Lung (tissue), 12 donors: ENCODE data around the gene KLF16. TPM values are rescaled to one million over a fixed set of nuclear protein-coding genes. Genes with fewer than 3 reads are reported as not detected.

Experiments used
- ATAC-seq: fragments of 200-7000 bp; cut with Tn5 transposase; one replicate; pipeline ENCODE4 v1.9.1; 2020; ENCODE audit warnings: moderate number of reproducible peaks; ENCODE audit not compliant: insufficient read depth, low FRiP score
- DNase-seq, 3 donors: peaks; one replicate each; pipeline ENCODE4 v3.0.0-alpha.2; 2013 to 2017
- H3K27ac ChIP-seq, 2 donors: one replicate each; pipeline ENCODE4 v1.5.1; 2013; ENCODE audit warnings: mild to moderate bottlenecking in 2 of 2, moderate library complexity in 2 of 2, control low read depth in 1 of 2, inconsistent platforms in 1 of 2, low read depth in 1 of 2, low read length in 1 of 2
- H3K27me3 ChIP-seq, 3 donors: one replicate each; pipeline ENCODE4 v1.5.1; 2013; ENCODE audit warnings: low read length in 2 of 3; ENCODE audit not compliant: control insufficient read depth in 3 of 3, insufficient read depth in 3 of 3
- H3K36me3 ChIP-seq, 4 donors: one replicate each; pipeline ENCODE4 v1.5.1; 2013; ENCODE audit warnings: low read length in 4 of 4, mild to moderate bottlenecking in 1 of 4, moderate library complexity in 1 of 4; ENCODE audit not compliant: control insufficient read depth in 4 of 4, insufficient read depth in 4 of 4
- H3K4me1 ChIP-seq, 5 donors: one replicate each; pipeline ENCODE4 v1.5.1; 2013; ENCODE audit warnings: low read length in 5 of 5, mild to moderate bottlenecking in 2 of 5, moderate library complexity in 1 of 5; ENCODE audit not compliant: control insufficient read depth in 5 of 5, insufficient read depth in 5 of 5
- H3K4me3 ChIP-seq: one replicate; pipeline ENCODE4 v1.5.1; 2013; ENCODE audit warnings: mild to moderate bottlenecking, control low read depth, moderate library complexity
- H3K9ac ChIP-seq, 2 donors: one replicate each; pipeline ENCODE4 v1.5.1; 2013; ENCODE audit warnings: low read length in 2 of 2, control low read depth in 1 of 2; ENCODE audit not compliant: insufficient read depth in 1 of 2
- H3K9me3 ChIP-seq, 4 donors: one replicate each; pipeline ENCODE4 v1.5.1; 2013; ENCODE audit warnings: low read length in 3 of 4, mild to moderate bottlenecking in 1 of 4, moderate library complexity in 1 of 4; ENCODE audit not compliant: control insufficient read depth in 4 of 4, insufficient read depth in 3 of 4
- WGBS, 2 donors: extraction: QIAGEN DNeasy Blood & Tissue Kit; methylation state at CpG; one replicate each; pipeline ENCODE4 v1.1.7; 2013; 5-methylcytosine and 5-hydroxymethylcytosine counted together
- polyA plus RNA-seq, 2 donors: library from polyadenylated mRNA; stranded (reverse); fragments of 200-250 nt; gene quantifications; one replicate each; pipeline ENCODE4 v1.2.1, GENCODE V29; 2013
- total RNA-seq, 2 donors: library from RNA; depleted of rRNA in 1 of 2; stranded (reverse); fragments of >200 nt in 1 of 2; gene quantifications; one replicate each; pipeline ENCODE4 v1.2.1, GENCODE V29; 2014 to 2021
- TF ChIP-seq, protein P1 (sequence below): IDR thresholded peaks from 2 replicates; pipeline ENCODE4 v1.5.1; 2012; ENCODE audit warnings: mild to moderate bottlenecking; ENCODE audit errors: control extremely low read depth, extremely low read depth
- donor health status: control.
- donor health status: control.
- donor health status: Bipolar disorder and iron deficiency.
- donor health status: healthy.
- donor health status: DM: yes; HTN: yes; CAD: no.

The KLF16 gene
- total and polyA plus RNA-seq, 4 donors: 3.3 to 25.6 (median 15.8) TPM

DNA sequence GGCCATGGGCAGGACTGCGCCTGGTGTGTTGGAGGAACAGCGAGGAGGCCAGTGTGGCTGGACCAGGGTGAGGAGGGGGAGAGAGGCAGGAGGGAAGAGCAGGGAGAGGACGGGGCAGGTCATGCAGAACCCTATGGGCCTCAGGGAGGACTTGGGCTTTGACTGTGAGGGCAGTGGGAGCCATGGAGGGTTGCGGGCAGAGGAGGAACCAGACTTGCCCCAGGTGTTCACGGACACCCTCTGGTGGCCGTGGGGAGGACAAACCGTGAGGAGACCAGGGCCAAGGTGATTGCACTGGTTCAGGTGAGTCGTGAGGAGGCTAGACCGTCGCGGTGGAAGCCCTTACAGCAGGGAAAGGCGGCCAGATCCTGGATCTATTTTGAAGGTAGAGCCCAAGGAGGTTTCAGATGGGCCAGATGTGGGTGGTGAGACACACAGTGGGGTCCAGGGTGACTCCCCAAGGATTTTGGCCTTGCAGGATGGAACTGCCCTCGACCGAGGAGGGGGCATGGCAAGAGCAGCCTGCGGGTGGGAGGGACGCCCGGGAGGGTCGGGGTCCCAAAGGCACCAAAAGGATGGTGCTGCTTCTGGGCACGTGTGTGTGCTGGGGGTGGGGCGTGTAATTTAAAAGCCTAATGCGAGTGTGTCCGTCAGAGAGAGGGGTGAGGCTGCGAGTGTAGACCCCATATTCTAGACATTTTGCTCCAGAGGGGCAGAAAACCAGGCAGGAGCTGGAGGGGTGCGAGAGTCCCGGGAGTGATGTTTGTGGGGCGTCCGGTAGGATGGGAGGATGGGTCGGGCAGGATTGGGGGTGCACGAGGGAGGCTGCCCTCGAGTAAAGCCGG, 12.3 kb downstream of the KLF16 start:
- ATAC-seq: no peak

DNA sequence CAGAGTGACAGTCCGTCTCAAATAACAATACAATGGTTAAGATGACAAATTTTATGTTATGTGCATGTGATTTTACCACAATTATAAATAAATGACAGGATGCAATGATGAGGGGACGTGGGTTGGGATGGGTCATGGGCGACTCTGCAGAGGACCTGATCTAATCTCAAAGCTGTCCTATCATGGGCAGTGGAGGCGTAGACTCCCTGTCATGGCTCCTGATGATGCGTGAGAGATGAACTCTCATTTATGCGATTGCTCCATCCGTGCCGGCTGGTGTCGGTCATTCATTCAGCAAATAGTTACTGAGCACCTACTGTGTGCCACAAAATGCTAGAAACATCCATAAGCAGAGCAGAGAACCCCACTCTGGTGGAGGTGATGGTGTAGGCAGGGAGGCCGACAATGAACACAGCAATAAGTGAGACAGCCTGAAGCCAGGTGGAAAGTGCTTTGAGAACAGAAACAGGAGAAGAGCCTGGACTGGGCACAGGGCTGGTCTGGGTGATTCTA, 13.4 kb downstream of the KLF16 start:
- peaks cover 8 to 49% (median 23%) of the 10 kb centered on the region in 5 donors for H3K4me1 ChIP-seq
- H3K27me3 ChIP-seq: no peaks in the 10 kb centered on the region
- H3K9ac ChIP-seq: no peak overlapping the region
- no peak for ATAC-seq
- H3K9me3 ChIP-seq: no peaks in the 10 kb centered on the region
- no peak overlapping the region for H3K27ac ChIP-seq
- 83 to 91% methylated on average over 10 of the region's 10 CpGs for WGBS, 2 donors
- DNase-seq: no peak
- H3K36me3 ChIP-seq: peaks cover 0 to 9% (median 1%) of the 10 kb centered on the region in 4 donors
- TF ChIP-seq, protein P1, sequence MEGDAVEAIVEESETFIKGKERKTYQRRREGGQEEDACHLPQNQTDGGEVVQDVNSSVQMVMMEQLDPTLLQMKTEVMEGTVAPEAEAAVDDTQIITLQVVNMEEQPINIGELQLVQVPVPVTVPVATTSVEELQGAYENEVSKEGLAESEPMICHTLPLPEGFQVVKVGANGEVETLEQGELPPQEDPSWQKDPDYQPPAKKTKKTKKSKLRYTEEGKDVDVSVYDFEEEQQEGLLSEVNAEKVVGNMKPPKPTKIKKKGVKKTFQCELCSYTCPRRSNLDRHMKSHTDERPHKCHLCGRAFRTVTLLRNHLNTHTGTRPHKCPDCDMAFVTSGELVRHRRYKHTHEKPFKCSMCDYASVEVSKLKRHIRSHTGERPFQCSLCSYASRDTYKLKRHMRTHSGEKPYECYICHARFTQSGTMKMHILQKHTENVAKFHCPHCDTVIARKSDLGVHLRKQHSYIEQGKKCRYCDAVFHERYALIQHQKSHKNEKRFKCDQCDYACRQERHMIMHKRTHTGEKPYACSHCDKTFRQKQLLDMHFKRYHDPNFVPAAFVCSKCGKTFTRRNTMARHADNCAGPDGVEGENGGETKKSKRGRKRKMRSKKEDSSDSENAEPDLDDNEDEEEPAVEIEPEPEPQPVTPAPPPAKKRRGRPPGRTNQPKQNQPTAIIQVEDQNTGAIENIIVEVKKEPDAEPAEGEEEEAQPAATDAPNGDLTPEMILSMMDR: no peak
- H3K4me3 ChIP-seq: no peak overlapping the region

More for the DNA sequence above, 12.3 kb downstream of the KLF16 start:
- no peak overlapping the region for H3K9ac ChIP-seq
- no peak for DNase-seq
- H3K4me1 ChIP-seq: peaks cover 8 to 58% (median 33%) of the 10 kb centered on the region in 5 donors
- TF ChIP-seq, protein P1: no peak
- 76 to 77% methylated on average over 29 to 31 of the region's 31 CpGs for WGBS, 2 donors
- no peak overlapping the region for H3K4me3 ChIP-seq
- H3K36me3 ChIP-seq: peaks cover 0 to 6% (median 0%) of the 10 kb centered on the region in 4 donors
- H3K9me3 ChIP-seq: no peaks in the 10 kb centered on the region
- no peak overlapping the region for H3K27ac ChIP-seq
- no peaks in the 10 kb centered on the region for H3K27me3 ChIP-seq

DNA sequence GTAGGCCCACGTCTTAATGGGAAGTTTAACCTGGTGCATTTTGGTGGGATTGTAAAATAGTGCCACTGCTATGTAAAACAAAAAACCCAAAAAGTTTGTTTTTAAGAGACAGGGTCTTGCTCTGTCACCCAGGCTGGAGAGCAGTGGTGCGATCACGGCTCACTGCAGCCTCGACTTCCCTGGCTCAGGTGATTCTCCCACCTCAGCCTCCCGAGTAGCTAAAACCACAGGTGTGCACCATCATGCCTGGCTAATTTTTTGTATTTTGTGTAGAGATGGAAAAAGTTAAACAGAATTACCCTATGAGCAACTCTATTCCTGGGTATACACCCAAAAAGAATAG, 14.3 kb downstream of the KLF16 start:
- WGBS, 2 donors: 61 to 65% methylated on average over 5 of the region's 5 CpGs
- no peak overlapping the region for H3K9ac ChIP-seq
- no peak overlapping the region for H3K27ac ChIP-seq

More for the DNA sequence above, 14.3 kb downstream of the KLF16 start:
- Histone ChIP-seq H3K27me3 (no peaks in the 10 kb centered on the region), H3K36me3 (peaks cover 0 to 8% (median 1%) of the 10 kb centered on the region in 4 donors), H3K9me3 (no peaks in the 10 kb centered on the region), H3K4me3 (no peak overlapping the region), H3K4me1 (peaks cover 8 to 41% (median 15%) of the 10 kb centered on the region in 5 donors)
- no peak for ATAC-seq
- TF ChIP-seq, protein P1: no peak
- no peak for DNase-seq
